Activated naive CD8-positive, alpha-beta T cell treated with anti-CD3 and anti-CD28 coated beads, Interleukin-2, amount 10 ng/mL, durations not matched to agents 7 days and 5 days (primary cell): ENCODE measurements around the gene USP30. TPM values are rescaled to one million over a fixed set of nuclear protein-coding genes. Genes with fewer than 3 reads are reported as not detected.
A peak's percentile ranks its signal among the peaks of the same experiment; 100 is the strongest.

Source experiments
- ATAC-seq: fragments of 150-1000 bp; cut with Tn5 transposase; one replicate; pipeline ENCODE4 v1.10.0; 2021; ENCODE audit warnings: low read depth, moderate library complexity
- POLR2A ChIA-PET: fragments of 350-600 bp; sonication (Branson Sonifier 250); formaldehyde crosslinking; loops from one replicate; lab custom pipeline; 2021; ENCODE audit warnings: antibody characterized with exemption; lab: Charles Lee
- DNase-seq: peaks from one replicate; pipeline ENCODE4 v3.0.0; 2021
- H3K27ac Mint-ChIP-seq: one replicate; pipeline ENCODE4 v1.8.0; 2022; ENCODE audit warnings: mild to moderate bottlenecking, mixed read lengths
- H3K27me3 Mint-ChIP-seq: one replicate; pipeline ENCODE4 v1.8.0; 2022; ENCODE audit warnings: mild to moderate bottlenecking, moderate library complexity, mixed read lengths
- H3K36me3 Mint-ChIP-seq: one replicate; pipeline ENCODE4 v1.8.0; 2021; ENCODE audit warnings: mild to moderate bottlenecking, mixed read lengths
- H3K4me1 Mint-ChIP-seq: one replicate; pipeline ENCODE4 v1.8.0; 2021; ENCODE audit warnings: mixed read lengths
- H3K4me3 Mint-ChIP-seq: one replicate; pipeline ENCODE4 v1.8.0; 2022; ENCODE audit warnings: mild to moderate bottlenecking, moderate library complexity, mixed read lengths
- H3K9me3 Mint-ChIP-seq: one replicate; pipeline ENCODE4 v1.8.0; 2021; ENCODE audit warnings: mixed read lengths
- total RNA-seq, 2 experiments: library from RNA; stranded (reverse); gene quantifications; one replicate each; pipeline ENCODE4 v1.2.3, GENCODE V29; 2021

USP30 gene
- total RNA-seq, 2 experiments from 2014 or later: 9.9 to 10.2 TPM

GRCh38 chr12:109064143-109064542, 11.8 kb downstream of the USP30 start:
- Mint-ChIP-seq H3K9me3 (no peaks in the 10 kb centered on the region), H3K4me3 (no peak overlapping the region), H3K27ac (no peak overlapping the region), H3K27me3 (no peaks in the 10 kb centered on the region), H3K4me1 (no peaks in the 10 kb centered on the region), H3K36me3 (peaks cover 1% of the 10 kb centered on the region)
- POLR2A ChIA-PET: interaction anchor here (1.2 kb wide), 1 partner anchor 10 kb away, joined by 3 read pairs; no protein-coding TSS in a partner anchor
- ATAC-seq (no peak), DNase-seq (no peak)

DNA sequence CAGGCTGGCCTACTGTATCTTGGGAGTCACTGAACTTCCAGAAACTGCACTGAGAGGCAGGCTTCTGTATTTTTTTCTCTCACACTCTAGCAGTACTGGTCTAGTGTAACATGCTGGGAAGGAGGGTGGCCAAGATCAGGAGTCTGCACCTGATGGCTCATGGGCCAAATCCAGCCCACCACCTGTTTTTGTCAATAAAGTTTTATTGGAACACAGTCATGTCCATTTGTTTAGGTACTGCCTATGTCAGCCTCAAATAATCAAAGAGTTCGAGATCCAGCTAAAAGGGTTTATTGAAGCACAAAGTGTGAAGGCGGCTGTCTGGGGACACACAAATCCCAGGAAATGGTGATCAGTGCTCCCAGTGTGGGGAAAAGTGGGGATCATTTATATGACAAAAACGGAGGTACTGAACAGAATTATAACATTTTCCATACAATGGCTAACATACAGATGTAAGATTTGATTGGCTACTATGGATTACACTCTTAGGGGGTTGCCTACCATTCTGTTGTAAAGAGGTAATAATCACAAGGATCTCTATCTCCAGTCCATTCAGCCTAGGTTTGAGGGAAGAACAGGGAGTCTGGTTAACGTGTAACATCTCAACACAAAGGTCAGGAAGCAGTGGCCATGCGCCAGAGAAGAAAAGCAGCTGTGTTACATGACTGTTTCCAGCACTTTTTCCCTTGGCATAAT, 12.9 kb downstream of the USP30 start:
- peaks cover 1% of the 10 kb centered on the region for H3K36me3 Mint-ChIP-seq
- H3K4me3 Mint-ChIP-seq: no peak overlapping the region
- ATAC-seq (no peak), DNase-seq (no peak)
- no peaks in the 10 kb centered on the region for H3K9me3 Mint-ChIP-seq
- POLR2A ChIA-PET: no interaction called here
- no peaks in the 10 kb centered on the region for H3K27me3 Mint-ChIP-seq
- no peak overlapping the region for H3K27ac Mint-ChIP-seq
- H3K4me1 Mint-ChIP-seq: no peaks in the 10 kb centered on the region

- DNase-seq: no peak
- Mint-ChIP-seq H3K27ac (no peak overlapping the region), H3K27me3 (no peaks in the 10 kb centered on the region), H3K4me3 (no peak overlapping the region), H3K36me3 (peaks cover 1% of the 10 kb centered on the region), H3K4me1 (no peaks in the 10 kb centered on the region), H3K9me3 (no peaks in the 10 kb centered on the region)
- no peak for ATAC-seq
- POLR2A ChIA-PET: no interaction called here
These were observed 13.4 kb downstream of the USP30 start for GRCh38 chr12:109065853-109066193.

DNA sequence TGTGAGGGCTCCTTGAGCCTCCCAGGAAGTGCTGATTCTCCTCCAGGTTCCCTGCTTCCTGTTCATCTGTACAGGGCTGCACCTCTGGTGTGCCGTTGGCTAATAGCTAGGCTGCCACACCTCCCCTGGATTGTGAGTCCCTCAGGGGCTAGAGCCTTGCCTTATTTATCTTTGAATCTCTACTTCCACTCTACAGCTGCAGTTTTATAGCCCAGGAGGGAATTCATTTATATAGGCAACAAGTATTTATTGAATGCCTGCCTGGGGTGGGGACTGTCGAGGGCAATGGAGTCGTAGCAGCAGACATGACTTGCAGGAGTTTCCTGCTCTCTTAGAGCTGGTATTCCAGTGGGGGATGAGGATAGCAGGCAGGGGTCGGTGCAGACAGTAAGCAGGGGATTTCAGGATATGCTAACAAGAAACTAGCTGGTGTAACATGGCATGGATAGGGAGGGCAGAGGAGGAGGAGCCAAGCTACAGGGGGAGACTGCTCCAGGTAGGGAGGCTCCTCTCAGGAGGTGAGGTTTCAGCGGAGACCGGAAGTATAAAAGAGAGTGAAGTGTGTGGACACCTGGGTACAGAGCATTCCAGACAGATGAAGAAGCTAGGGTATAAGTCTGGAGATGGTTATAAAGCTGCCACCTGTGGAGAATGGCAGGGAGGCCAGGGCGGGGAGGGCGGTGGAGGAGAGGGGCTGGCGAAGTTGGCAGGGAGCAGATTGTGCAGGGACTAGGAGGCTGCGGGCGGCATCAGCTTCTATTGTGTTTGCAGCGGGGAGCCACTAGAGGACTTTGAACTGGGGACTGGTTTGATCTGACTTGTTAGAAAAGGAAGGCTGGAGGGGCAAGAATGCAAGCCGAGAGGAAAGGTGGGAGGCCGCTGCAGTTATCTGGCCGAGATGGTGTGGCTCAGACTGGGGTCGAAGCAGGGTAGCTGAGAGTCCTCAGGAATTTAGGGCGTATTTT, 17.2 kb downstream of the USP30 start:
- no peak for DNase-seq
- Mint-ChIP-seq H3K9me3 (peaks cover under 1% of the 10 kb centered on the region), H3K36me3 (peaks cover 4% of the 10 kb centered on the region), H3K27ac (no peak overlapping the region), H3K27me3 (no peaks in the 10 kb centered on the region), H3K4me3 (no peak overlapping the region), H3K4me1 (no peaks in the 10 kb centered on the region)
- ATAC-seq: no peak
- POLR2A ChIA-PET: no interaction called here

- no peak overlapping the region for H3K27ac Mint-ChIP-seq
- H3K4me3 Mint-ChIP-seq: no peak overlapping the region
- DNase-seq (no peak), ATAC-seq (no peak)
- no peaks in the 10 kb centered on the region for H3K27me3 Mint-ChIP-seq
- H3K4me1 Mint-ChIP-seq: no peaks in the 10 kb centered on the region
- H3K9me3 Mint-ChIP-seq: peaks cover 7% of the 10 kb centered on the region
- POLR2A ChIA-PET: no interaction called here
- H3K36me3 Mint-ChIP-seq: peaks cover 23% of the 10 kb centered on the region
These were observed 22.5 kb downstream of the USP30 start for GRCh38 chr12:109074866-109075265.

GRCh38 chr12:109082751-109083150, 30.4 kb downstream of the USP30 start:
- POLR2A ChIA-PET: no interaction called here
- ATAC-seq (no peak), DNase-seq (no peak)
- Mint-ChIP-seq H3K27me3 (no peaks in the 10 kb centered on the region), H3K36me3 (peaks cover 26% of the 10 kb centered on the region), H3K9me3 (peaks cover 8% of the 10 kb centered on the region), H3K4me3 (no peak overlapping the region), H3K27ac (no peak overlapping the region), H3K4me1 (peaks cover 3% of the 10 kb centered on the region)

- Mint-ChIP-seq H3K4me1 (peaks cover 3% of the 10 kb centered on the region), H3K27ac (no peak overlapping the region), H3K36me3 (peaks cover 17% of the 10 kb centered on the region), H3K4me3 (no peak overlapping the region), H3K9me3 (peaks cover 6% of the 10 kb centered on the region), H3K27me3 (no peaks in the 10 kb centered on the region)
- POLR2A ChIA-PET: no interaction called here
- no peak for ATAC-seq
- DNase-seq: no peak
These were observed 32.0 kb downstream of the USP30 start for GRCh38 chr12:109084425-109084824.

DNA sequence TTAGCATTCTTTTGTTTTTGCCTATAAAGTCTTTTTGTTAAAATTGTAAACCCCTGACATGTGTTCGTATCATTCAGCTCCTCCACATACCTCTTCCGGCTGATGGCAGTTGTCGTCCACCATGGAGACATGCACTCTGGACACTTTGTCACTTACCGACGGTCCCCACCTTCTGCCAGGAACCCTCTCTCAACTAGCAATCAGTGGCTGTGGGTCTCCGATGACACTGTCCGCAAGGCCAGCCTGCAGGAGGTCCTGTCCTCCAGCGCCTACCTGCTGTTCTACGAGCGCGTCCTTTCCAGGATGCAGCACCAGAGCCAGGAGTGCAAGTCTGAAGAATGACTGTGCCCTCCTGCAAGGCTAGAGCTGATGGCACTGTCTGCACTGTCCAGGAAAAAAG, 33.2 kb downstream of the USP30 start:
- H3K4me1 Mint-ChIP-seq: peaks cover 3% of the 10 kb centered on the region
- H3K4me3 Mint-ChIP-seq: no peak overlapping the region
- ATAC-seq (no peak), DNase-seq (no peak)
- H3K27me3 Mint-ChIP-seq: no peaks in the 10 kb centered on the region
- H3K36me3 Mint-ChIP-seq: peaks cover 9% of the 10 kb centered on the region
- no peaks in the 10 kb centered on the region for H3K9me3 Mint-ChIP-seq
- POLR2A ChIA-PET: no interaction called here
- no peak overlapping the region for H3K27ac Mint-ChIP-seq

- Mint-ChIP-seq H3K4me1 (peaks cover 14% of the 10 kb centered on the region), H3K27ac (no peak overlapping the region), H3K4me3 (no peak overlapping the region), H3K36me3 (peaks cover 4% of the 10 kb centered on the region), H3K9me3 (no peaks in the 10 kb centered on the region), H3K27me3 (no peaks in the 10 kb centered on the region)
- DNase-seq (no peak), ATAC-seq (no peak)
- POLR2A ChIA-PET: no interaction called here
These were observed 34.9 kb downstream of the USP30 start for GRCh38 chr12:109087250-109087649.

GRCh38 chr12:109088818-109089217, 36.4 kb downstream of the USP30 start:
- Mint-ChIP-seq H3K36me3 (peaks cover 4% of the 10 kb centered on the region), H3K27me3 (no peaks in the 10 kb centered on the region), H3K4me1 (peaks cover 24% of the 10 kb centered on the region), H3K4me3 (no peak overlapping the region), H3K9me3 (no peaks in the 10 kb centered on the region), H3K27ac (no peak overlapping the region)
- no peak for DNase-seq
- POLR2A ChIA-PET: no interaction called here
- ATAC-seq: no peak

DNA sequence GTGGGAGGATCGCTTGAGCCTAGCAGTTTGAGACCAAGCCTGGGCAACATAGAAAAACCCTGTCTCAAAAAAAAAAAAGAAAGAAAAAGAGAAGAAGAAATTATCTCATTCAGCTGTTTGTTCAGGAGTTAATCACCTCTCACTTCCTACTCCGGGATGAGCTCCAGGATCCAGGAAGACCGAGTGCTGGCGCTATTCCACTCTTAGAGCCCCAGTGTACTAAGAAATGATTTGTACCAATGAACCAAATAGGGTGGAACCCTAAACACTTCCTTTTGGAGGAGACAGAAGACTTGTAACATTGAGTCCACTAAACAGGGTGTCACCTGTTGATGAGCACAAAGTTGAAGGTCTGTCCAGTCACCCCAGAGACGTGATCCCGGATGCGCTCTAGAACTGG, 37.3 kb downstream of the USP30 start:
- DNase-seq (no peak), ATAC-seq (no peak)
- Mint-ChIP-seq H3K36me3 (peaks cover 4% of the 10 kb centered on the region), H3K4me1 (peaks cover 24% of the 10 kb centered on the region), H3K9me3 (no peaks in the 10 kb centered on the region), H3K4me3 (no peak overlapping the region), H3K27me3 (no peaks in the 10 kb centered on the region), H3K27ac (no peak overlapping the region)
- POLR2A ChIA-PET: no interaction called here

- H3K36me3 Mint-ChIP-seq: no peaks in the 10 kb centered on the region
- no peaks in the 10 kb centered on the region for H3K9me3 Mint-ChIP-seq
- H3K27me3 Mint-ChIP-seq: peaks cover 1% of the 10 kb centered on the region
- H3K4me1 Mint-ChIP-seq: peaks cover 23% of the 10 kb centered on the region
- POLR2A ChIA-PET: interaction anchor here (1.0 to 1.5 kb wide), 4 partner anchors 40 to 532 kb away, joined by 3 to 5 read pairs (median 4); partner anchors contain the start of genes SART3, SSH1 and USP30
- ATAC-seq (no peak), DNase-seq (no peak)
- peak overlapping the region; percentile 62 for H3K4me3 Mint-ChIP-seq
- H3K27ac Mint-ChIP-seq: peak overlapping the region; percentile 84
These were observed 40.2 kb downstream of the USP30 start for GRCh38 chr12:109092497-109093021.
